Uterus (tissue), 4 donors: Measurements from ENCODE around the gene PRUNE1. TPM values are rescaled to one million over a fixed set of nuclear protein-coding genes. Genes with fewer than 3 reads are reported as not detected.

Source experiments
- DNase-seq, 2 donors: peaks; one replicate each; pipeline ENCODE4 v3.0.0-alpha.2; 2019 to 2020
- H3K27ac ChIP-seq, 2 donors: fragments of 200-600 bp; sonication (generic); 1 replicate in 1 of 2; 2 replicates in 1 of 2; pipeline ENCODE4 v1.5.1; 2016 to 2018
- H3K27me3 ChIP-seq, 2 donors: fragments of 200-600 bp; sonication (generic); one replicate each; pipeline ENCODE4 v1.5.1; 2018 to 2019; ENCODE audit warnings: control low read depth in 1 of 2
- H3K36me3 ChIP-seq, 2 donors: fragments of 200-600 bp; sonication (generic); one replicate each; pipeline ENCODE4 v1.5.1; 2019; ENCODE audit warnings: control low read depth in 1 of 2
- H3K4me1 ChIP-seq, 2 donors: fragments of 200-600 bp; sonication (generic); one replicate each; pipeline ENCODE4 v1.5.1; 2018 to 2019; ENCODE audit warnings: control low read depth in 1 of 2
- H3K4me3 ChIP-seq, 2 donors: fragments of 200-600 bp; sonication (generic); 1 replicate in 1 of 2; 2 replicates in 1 of 2; pipeline ENCODE4 v1.5.1; 2018 to 2019; ENCODE audit warnings: mild to moderate bottlenecking in 1 of 2
- H3K9me3 ChIP-seq, 2 donors: fragments of 200-600 bp; sonication (generic); one replicate each; pipeline ENCODE4 v1.5.1; 2019; ENCODE audit warnings: control low read depth in 1 of 2
- POLR2A ChIP-seq, 2 donors: fragments of 450-650 bp; IDR thresholded peaks; one replicate each; pipeline ENCODE4 v1.6.1; 2016; ENCODE audit warnings: antibody characterized with exemption in 2 of 2, mild to moderate bottlenecking in 1 of 2, moderate library complexity in 1 of 2
- intact Hi-C: fragments of 100-400 bp; cut with DNase I; formaldehyde crosslinking; loops from one replicate; pipeline ENCODE4 v1.15.1; 2023; ENCODE audit warnings: low total_unique reads
- total RNA-seq, 4 donors: library from RNA; depleted of rRNA in 3 of 4; stranded (reverse); fragments of >200 nt in 3 of 4; gene quantifications; one replicate each; pipeline versions ENCODE4 v1.1.0 to v1.2.4, GENCODE V29; 2014 to 2023
- TF ChIP-seq, protein P1 (sequence below), 4 experiments: fragments of 200-600 bp in 2 of 4; fragments of 450-650 bp in 2 of 4; sonication (generic) in 2 of 4; IDR thresholded peaks; one replicate each; pipeline ENCODE4 v1.5.1; 2016 to 2019; ENCODE audit warnings: antibody characterized with exemption in 4 of 4, mild to moderate bottlenecking in 2 of 4, moderate library complexity in 1 of 4
- donor health status: DM: yes; HTN: yes; CAD: no.

The PRUNE1 gene
- total RNA-seq, 4 donors from 2014 or later: 10.0 to 26.4 (median 20.1) TPM

DNA sequence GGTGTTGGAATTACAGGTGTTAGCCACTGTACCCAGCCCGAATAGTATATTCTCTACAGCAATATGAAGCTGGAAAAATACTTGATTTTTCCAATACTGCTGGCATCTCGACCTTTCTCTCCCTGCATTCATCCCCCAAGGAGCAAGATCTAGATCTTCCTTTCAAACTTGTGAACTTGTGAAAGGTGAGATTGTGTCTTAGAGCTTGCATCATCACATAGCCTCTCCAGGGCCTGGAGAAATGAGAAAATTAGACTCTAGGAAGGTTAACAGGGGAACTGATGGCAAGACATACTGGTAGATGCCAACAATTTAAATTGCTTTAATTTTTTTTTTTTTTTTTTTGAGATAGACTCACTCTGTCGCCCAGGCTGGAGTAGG is 2.1 kb downstream of the PRUNE1 start:
- intact Hi-C loops: no loop called here
- no peaks in the 10 kb centered on the region for H3K4me1 ChIP-seq
- H3K4me3 ChIP-seq: no peak overlapping the region
- no peaks in the 10 kb centered on the region for H3K27me3 ChIP-seq
- DNase-seq: no peak
- H3K27ac ChIP-seq: no peak overlapping the region
- TF ChIP-seq POLR2A (IDR thresholded peaks at IDR 0.05): no peak
- TF ChIP-seq, protein P1, sequence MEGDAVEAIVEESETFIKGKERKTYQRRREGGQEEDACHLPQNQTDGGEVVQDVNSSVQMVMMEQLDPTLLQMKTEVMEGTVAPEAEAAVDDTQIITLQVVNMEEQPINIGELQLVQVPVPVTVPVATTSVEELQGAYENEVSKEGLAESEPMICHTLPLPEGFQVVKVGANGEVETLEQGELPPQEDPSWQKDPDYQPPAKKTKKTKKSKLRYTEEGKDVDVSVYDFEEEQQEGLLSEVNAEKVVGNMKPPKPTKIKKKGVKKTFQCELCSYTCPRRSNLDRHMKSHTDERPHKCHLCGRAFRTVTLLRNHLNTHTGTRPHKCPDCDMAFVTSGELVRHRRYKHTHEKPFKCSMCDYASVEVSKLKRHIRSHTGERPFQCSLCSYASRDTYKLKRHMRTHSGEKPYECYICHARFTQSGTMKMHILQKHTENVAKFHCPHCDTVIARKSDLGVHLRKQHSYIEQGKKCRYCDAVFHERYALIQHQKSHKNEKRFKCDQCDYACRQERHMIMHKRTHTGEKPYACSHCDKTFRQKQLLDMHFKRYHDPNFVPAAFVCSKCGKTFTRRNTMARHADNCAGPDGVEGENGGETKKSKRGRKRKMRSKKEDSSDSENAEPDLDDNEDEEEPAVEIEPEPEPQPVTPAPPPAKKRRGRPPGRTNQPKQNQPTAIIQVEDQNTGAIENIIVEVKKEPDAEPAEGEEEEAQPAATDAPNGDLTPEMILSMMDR (IDR thresholded peaks at IDR 0.05): no peak
- H3K9me3 ChIP-seq: no peaks in the 10 kb centered on the region
- no peaks in the 10 kb centered on the region for H3K36me3 ChIP-seq

DNA sequence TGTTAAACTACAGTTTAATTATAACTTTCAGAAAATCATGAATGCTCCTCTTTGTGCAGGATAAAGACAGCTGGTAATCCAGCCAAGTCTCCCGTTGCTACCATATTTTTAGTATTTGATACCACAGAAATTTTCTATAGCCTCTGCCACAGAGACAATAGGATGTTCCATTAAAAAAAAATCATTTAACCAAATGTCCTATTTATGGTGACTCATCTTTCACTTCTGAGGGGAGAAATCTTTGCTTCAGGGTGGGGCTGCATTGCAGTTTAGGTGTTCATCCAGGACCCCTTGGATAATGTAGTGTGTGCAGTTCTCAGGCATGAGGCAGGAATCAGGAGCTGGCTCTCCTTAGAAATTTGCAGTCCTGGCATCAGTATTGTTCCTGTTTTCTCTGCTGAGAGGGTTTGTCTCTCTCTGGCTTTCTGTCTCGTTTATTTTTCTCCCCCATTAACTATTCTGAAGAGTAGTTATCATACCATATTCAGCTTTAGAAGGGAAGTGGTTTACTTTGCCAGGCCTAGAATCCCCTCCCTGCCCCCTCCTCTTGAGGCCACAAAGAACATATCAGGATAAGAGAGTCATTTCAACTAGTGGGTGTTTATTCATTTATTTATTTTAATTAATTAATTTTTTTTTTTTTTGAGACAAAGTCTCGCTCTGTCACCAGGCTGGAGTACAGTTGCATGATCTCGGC is 3.1 kb downstream of the PRUNE1 start:
- Histone ChIP-seq H3K4me3 (no peak overlapping the region), H3K27ac (no peak overlapping the region), H3K4me1 (no peaks in the 10 kb centered on the region), H3K9me3 (no peaks in the 10 kb centered on the region), H3K27me3 (no peaks in the 10 kb centered on the region), H3K36me3 (no peaks in the 10 kb centered on the region)
- intact Hi-C loops: no loop called here
- no peak for DNase-seq
- TF ChIP-seq POLR2A (IDR thresholded peaks at IDR 0.05): no peak

DNA sequence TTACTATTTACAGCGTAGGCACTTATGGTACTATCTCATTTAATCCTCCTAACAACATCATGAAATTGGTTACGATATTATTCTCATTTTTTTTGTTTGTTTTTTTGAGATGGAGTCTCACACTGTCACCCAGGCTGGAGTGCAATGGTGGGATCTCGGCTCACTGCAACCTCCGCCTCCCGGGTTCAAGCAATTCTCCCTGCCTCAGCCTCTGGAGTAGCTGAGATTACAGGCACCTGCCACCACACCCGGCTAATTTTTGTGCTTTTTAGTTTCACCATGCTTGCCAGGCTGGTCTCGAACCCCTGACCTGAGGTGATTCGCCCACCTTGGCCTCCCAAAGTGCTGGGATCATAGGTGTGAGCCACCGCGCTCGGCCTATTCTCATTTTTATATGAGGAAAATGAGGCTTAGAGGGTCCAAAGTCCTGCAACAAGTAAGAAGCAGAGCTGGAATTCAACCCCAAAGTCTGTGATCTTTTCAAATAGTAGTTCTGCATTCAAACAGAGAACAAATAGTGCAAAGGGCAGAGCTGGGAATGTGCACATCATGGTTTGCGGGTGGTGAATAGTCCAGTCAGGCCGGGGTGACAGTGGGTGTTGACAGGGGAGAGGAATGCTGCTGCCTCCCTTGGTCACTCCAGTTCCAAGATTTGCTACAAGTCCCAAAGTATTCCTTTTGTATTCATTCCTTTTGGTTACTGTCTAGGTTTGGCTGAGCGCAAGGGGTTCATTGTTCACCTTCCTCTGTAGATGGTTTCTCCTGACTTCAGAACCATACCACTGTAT is 4.6 kb downstream of the PRUNE1 start:
- intact Hi-C loops: no loop called here
- Histone ChIP-seq H3K27ac (no peak overlapping the region), H3K4me3 (no peak overlapping the region), H3K9me3 (no peaks in the 10 kb centered on the region), H3K4me1 (no peaks in the 10 kb centered on the region), H3K36me3 (no peaks in the 10 kb centered on the region), H3K27me3 (no peaks in the 10 kb centered on the region)
- DNase-seq: no peak
- TF ChIP-seq, protein P1 (IDR thresholded peaks at IDR 0.05): no peak
- TF ChIP-seq POLR2A (IDR thresholded peaks at IDR 0.05): no peak

DNA sequence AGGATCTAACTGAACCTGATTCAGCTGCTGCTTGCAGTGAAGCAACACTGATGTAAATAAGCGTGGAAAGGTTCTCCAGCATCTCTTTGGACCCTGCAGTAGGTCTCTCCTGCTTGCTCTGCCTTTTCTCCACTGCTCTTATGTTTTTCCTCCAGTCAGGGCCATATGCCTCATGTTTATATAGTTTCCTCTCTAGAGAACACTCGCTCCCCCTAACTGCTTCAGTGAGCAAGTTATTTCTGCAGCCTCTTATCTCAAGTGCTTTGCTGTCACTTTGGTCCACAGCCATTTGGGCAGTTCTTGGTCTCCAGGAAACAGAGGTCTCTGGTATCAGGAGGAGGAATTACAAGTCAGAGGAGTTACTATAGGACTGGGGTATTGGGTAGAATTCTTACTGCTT is 5.3 kb downstream of the PRUNE1 start:
- no peak for DNase-seq
- H3K27me3 ChIP-seq: no peaks in the 10 kb centered on the region
- intact Hi-C loops: no loop called here
- no peak overlapping the region for H3K27ac ChIP-seq
- H3K4me1 ChIP-seq: no peaks in the 10 kb centered on the region
- TF ChIP-seq, protein P1 (IDR thresholded peaks at IDR 0.05): no peak
- no peak for TF ChIP-seq POLR2A (IDR thresholded peaks at IDR 0.05)
- no peaks in the 10 kb centered on the region for H3K36me3 ChIP-seq
- H3K4me3 ChIP-seq: no peak overlapping the region
- no peaks in the 10 kb centered on the region for H3K9me3 ChIP-seq

DNA sequence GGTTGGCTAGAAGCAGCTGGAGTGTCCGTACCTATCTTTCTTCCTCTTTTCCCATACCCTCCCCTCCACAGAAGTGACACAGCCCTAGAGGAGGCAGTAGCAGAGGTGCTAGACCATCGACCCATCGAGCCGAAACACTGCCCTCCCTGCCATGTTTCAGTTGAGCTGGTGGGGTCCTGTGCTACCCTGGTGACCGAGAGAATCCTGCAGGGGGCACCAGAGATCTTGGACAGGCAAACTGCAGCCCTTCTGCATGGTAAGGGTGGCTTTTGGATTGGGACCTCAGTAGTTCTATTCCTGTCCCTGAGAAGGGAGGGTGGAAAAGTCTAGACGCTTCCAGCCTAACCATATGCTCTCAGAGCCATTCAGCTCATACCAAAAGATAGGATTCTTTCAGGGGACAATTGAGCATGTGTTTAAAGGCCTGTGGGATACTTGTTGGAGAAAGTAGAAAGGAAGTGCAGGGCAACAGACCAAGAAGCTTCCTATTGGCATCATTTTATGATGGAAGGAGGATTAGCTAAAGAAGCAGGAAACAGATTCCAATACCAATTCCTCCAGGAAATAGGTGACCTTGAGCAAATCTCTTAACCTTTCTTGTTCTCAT is 16.4 kb downstream of the PRUNE1 start:
- intact Hi-C loops: no loop called here
- no peaks in the 10 kb centered on the region for H3K4me1 ChIP-seq
- DNase-seq: peak; percentile 72 to 80
- no peaks in the 10 kb centered on the region for H3K9me3 ChIP-seq
- peak overlapping the region; percentile 37 to 60 for H3K27ac ChIP-seq
- no peak overlapping the region for H3K4me3 ChIP-seq
- no peaks in the 10 kb centered on the region for H3K27me3 ChIP-seq
- no peaks in the 10 kb centered on the region for H3K36me3 ChIP-seq
- TF ChIP-seq, protein P1 (IDR thresholded peaks at IDR 0.05): peak; percentile 52 to 75 (median 68)
- no peak for TF ChIP-seq POLR2A (IDR thresholded peaks at IDR 0.05)
